ENCODE data around the gene SLC35B1.

SLC35B1 gene

GRCh38 chr17:49707608-49708514, at the start of gene SLC35B1:
Gene SLC35B1, minus strand, starts transcription at chr17:49707964. Its CDS starts 131 bp downstream, at chr17:49707833.
- in situ Hi-C loops (cut with MboI; ENCODE audit: low sequenced_read_pairs): loop anchor here (10.0 kb wide), 1 partner anchor 77 kb away; the partner anchor contains the start of gene KAT7

GRCh38 chr17:49757151-49757777, 49.5 kb upstream of the SLC35B1 start:
- in situ Hi-C loops (cut with MboI; ENCODE audit: low sequenced_read_pairs): no loop called here

- in situ Hi-C loops (cut with MboI; ENCODE audit: low sequenced_read_pairs): no loop called here
These were observed 48.8 kb upstream of the SLC35B1 start for GRCh38 chr17:49756323-49757150.

- in situ Hi-C loops (cut with MboI; ENCODE audit: low sequenced_read_pairs): no loop called here
These were observed 48.0 kb upstream of the SLC35B1 start for GRCh38 chr17:49755663-49756283.

GRCh38 chr17:49753959-49754391, 46.2 kb upstream of the SLC35B1 start:
- in situ Hi-C loops (cut with MboI; ENCODE audit: low sequenced_read_pairs): no loop called here

GRCh38 chr17:49752508-49752907, 44.7 kb upstream of the SLC35B1 start:
- in situ Hi-C loops (cut with MboI; ENCODE audit: low sequenced_read_pairs): no loop called here

- in situ Hi-C loops (cut with MboI; ENCODE audit: low sequenced_read_pairs): no loop called here
These were observed 42.0 kb upstream of the SLC35B1 start for GRCh38 chr17:49749730-49750129.

- in situ Hi-C loops (cut with MboI; ENCODE audit: low sequenced_read_pairs): no loop called here
These were observed 41.0 kb upstream of the SLC35B1 start for GRCh38 chr17:49748791-49749190.

- in situ Hi-C loops (cut with MboI; ENCODE audit: low sequenced_read_pairs): no loop called here
These were observed 40.5 kb upstream of the SLC35B1 start for GRCh38 chr17:49748223-49748622.

- in situ Hi-C loops (cut with MboI; ENCODE audit: low sequenced_read_pairs): no loop called here
These were observed 39.9 kb upstream of the SLC35B1 start for GRCh38 chr17:49747632-49748031.

GRCh38 chr17:49746791-49747490, 39.2 kb upstream of the SLC35B1 start:
- in situ Hi-C loops (cut with MboI; ENCODE audit: low sequenced_read_pairs): no loop called here

GRCh38 chr17:49745175-49746139, 37.7 kb upstream of the SLC35B1 start:
- in situ Hi-C loops (cut with MboI; ENCODE audit: low sequenced_read_pairs): no loop called here

GRCh38 chr17:49742166-49742638, 34.4 kb upstream of the SLC35B1 start:
- in situ Hi-C loops (cut with MboI; ENCODE audit: low sequenced_read_pairs): no loop called here

- in situ Hi-C loops (cut with MboI; ENCODE audit: low sequenced_read_pairs): no loop called here
These were observed 33.9 kb upstream of the SLC35B1 start for GRCh38 chr17:49741692-49742076.

GRCh38 chr17:49741009-49741691, 33.4 kb upstream of the SLC35B1 start:
- in situ Hi-C loops (cut with MboI; ENCODE audit: low sequenced_read_pairs): no loop called here

- in situ Hi-C loops (cut with MboI; ENCODE audit: low sequenced_read_pairs): no loop called here
These were observed 32.0 kb upstream of the SLC35B1 start for GRCh38 chr17:49739641-49740271.

GRCh38 chr17:49738456-49739163, 30.8 kb upstream of the SLC35B1 start:
- in situ Hi-C loops (cut with MboI; ENCODE audit: low sequenced_read_pairs): no loop called here

Measured in HL-60/S4 treated with phorbol 12-myristate 13-acetate at 8.2 ng/mL for 4 days and 3 days (cell line).